ENCODE measurements around the gene DIDO1. TPM values are rescaled to one million over a fixed set of nuclear protein-coding genes. Genes with fewer than 3 reads are reported as not detected.
A peak's percentile ranks its signal among the peaks of the same experiment; 100 is the strongest.

Gene DIDO1
- polyA plus RNA-seq, 1 of the 3 experiments (the other 2 are of a cell fraction): 14.7 TPM

DNA sequence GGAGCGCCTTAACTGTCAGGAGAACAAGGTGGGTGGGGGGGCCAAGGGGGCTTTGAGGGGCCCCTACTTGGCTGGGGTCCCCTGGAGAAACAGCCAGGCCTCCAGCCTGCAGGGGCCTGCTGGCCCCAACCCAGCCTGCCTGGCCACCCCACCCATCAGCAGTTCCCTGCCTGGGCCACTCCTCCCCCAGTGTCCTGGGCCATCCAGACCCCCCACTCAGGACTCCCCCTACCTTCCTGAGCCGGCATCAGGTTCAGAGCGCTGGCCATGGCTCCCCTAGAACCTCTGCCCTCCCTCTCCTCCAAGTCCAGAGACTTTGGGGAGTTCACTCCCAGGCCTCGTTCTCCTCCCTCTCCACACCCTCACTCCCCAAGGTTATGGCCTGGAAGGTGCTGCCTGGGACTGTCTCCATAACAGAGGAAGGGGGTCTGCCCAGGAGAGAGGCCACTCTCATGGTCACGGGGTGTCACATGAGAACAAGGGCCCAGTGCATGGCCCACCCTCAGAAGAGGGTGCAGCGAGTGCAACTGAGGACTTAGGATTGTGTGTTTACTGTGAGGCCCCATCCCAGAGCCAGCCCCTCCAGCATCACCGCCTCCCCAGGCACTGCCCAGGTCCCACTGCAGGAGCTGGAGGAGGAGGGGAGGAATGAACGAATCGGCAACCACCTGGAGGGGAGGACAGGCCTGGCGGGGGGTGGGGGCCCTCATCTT lies 32.2 kb upstream of the DIDO1 start:
- peak; percentile 10 for DNase-seq
- Histone ChIP-seq H3K4me3 (ENCODE audit: low read depth in 2 of 2, low read length in 1 of 2) (no peak overlapping the region), H3K9ac (no peak overlapping the region), H3K4me1 (ENCODE audit: control insufficient read depth in 1 of 2, insufficient read depth in 2 of 2, low read depth in 1 of 2, low read length in 1 of 2) (peaks cover 0 to 3% of the 10 kb centered on the region in 2 experiments; a peak in 1 of 4 replicates), H3K4me2 (no peak overlapping the region), H3K9me3 (no peaks in the 10 kb centered on the region), H4K20me1 (ENCODE audit: insufficient read depth) (no peaks in the 10 kb centered on the region), H3K27me3 (ENCODE audit: insufficient read depth) (no peaks in the 10 kb centered on the region), H3F3A (replicated peaks; ENCODE audit: insufficient read depth) (no peaks in the 10 kb centered on the region), H3K27ac (ENCODE audit: low read depth in 2 of 2, low read length in 1 of 2) (no peak overlapping the region), H3K79me2 (ENCODE audit: insufficient read depth) (no peaks in the 10 kb centered on the region), H3K36me3 (replicated peaks in 1 of 2; ENCODE audit: control insufficient read depth in 1 of 2, insufficient read depth in 2 of 2, low read length in 1 of 2) (no peaks in the 10 kb centered on the region), H3K9me2 (no peaks in the 10 kb centered on the region), H2AFZ (ENCODE audit: low read depth) (no peak overlapping the region)
- 60% methylated on average over 6 of the region's 10 CpGs for WGBS (ENCODE audit: low lambda C conversion rate)
- ChIA-PET POLR2A (no interaction called here), CTCF (no interaction called here)
- TF ChIP-seq GABPA (IDR thresholded peaks at IDR 0.05; ENCODE audit: low read depth): no peak
- TF ChIP-seq, protein P1, sequence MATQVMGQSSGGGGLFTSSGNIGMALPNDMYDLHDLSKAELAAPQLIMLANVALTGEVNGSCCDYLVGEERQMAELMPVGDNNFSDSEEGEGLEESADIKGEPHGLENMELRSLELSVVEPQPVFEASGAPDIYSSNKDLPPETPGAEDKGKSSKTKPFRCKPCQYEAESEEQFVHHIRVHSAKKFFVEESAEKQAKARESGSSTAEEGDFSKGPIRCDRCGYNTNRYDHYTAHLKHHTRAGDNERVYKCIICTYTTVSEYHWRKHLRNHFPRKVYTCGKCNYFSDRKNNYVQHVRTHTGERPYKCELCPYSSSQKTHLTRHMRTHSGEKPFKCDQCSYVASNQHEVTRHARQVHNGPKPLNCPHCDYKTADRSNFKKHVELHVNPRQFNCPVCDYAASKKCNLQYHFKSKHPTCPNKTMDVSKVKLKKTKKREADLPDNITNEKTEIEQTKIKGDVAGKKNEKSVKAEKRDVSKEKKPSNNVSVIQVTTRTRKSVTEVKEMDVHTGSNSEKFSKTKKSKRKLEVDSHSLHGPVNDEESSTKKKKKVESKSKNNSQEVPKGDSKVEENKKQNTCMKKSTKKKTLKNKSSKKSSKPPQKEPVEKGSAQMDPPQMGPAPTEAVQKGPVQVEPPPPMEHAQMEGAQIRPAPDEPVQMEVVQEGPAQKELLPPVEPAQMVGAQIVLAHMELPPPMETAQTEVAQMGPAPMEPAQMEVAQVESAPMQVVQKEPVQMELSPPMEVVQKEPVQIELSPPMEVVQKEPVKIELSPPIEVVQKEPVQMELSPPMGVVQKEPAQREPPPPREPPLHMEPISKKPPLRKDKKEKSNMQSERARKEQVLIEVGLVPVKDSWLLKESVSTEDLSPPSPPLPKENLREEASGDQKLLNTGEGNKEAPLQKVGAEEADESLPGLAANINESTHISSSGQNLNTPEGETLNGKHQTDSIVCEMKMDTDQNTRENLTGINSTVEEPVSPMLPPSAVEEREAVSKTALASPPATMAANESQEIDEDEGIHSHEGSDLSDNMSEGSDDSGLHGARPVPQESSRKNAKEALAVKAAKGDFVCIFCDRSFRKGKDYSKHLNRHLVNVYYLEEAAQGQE (IDR thresholded peaks at IDR 0.05; ENCODE audit: low read depth, low read length): no peak
- TF ChIP-seq NFIC (IDR thresholded peaks at IDR 0.05; ENCODE audit: borderline replicate concordance): no peak
- TF ChIP-seq, protein P2, sequence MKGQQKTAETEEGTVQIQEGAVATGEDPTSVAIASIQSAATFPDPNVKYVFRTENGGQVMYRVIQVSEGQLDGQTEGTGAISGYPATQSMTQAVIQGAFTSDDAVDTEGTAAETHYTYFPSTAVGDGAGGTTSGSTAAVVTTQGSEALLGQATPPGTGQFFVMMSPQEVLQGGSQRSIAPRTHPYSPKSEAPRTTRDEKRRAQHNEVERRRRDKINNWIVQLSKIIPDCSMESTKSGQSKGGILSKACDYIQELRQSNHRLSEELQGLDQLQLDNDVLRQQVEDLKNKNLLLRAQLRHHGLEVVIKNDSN (IDR thresholded peaks at IDR 0.05; ENCODE audit: borderline replicate concordance, low read depth): no peak
- no peak for TF ChIP-seq MXI1 (IDR thresholded peaks at IDR 0.05; ENCODE audit: low read depth, low read length)
- TF ChIP-seq, protein P3, sequence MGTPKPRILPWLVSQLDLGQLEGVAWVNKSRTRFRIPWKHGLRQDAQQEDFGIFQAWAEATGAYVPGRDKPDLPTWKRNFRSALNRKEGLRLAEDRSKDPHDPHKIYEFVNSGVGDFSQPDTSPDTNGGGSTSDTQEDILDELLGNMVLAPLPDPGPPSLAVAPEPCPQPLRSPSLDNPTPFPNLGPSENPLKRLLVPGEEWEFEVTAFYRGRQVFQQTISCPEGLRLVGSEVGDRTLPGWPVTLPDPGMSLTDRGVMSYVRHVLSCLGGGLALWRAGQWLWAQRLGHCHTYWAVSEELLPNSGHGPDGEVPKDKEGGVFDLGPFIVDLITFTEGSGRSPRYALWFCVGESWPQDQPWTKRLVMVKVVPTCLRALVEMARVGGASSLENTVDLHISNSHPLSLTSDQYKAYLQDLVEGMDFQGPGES (IDR thresholded peaks at IDR 0.05; ENCODE audit: low read depth, low read length): no peak
- TF ChIP-seq JUND (IDR thresholded peaks at IDR 0.05): no peak
- no peak for TF ChIP-seq TCF12 (IDR thresholded peaks at IDR 0.05)
- TF ChIP-seq GATA2 (CRISPR knock-in tag; IDR thresholded peaks at IDR 0.05): no peak
- TF ChIP-seq RAD21 (IDR thresholded peaks at IDR 0.05; ENCODE audit: low read length): no peak
